Fibroblast of skin of back (primary cell): ENCODE results near the gene NOS3.

Experiments
- DNase-seq: peaks from one replicate; pipeline ENCODE4 v3.0.0-alpha.2; 2013

Gene NOS3

DNA sequence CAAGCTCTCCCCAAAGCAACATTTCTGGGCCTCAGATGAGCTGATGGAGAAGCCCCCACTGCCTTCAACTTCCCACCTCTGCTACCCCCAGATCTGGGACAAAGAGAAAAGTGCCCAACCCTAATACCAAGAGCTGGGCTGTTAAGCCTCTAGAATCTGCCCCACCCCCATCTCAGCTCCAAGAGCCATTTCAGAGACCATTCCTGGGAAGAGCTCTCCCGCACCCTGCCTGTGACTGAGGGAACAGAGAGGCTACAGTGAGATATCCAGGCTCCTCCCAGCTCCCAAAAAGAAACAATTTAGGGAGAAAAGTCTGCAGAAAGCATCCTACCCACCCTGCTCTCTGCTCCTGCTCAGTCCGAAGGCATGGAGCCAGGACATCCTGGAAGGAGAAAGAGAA lies 10.2 kb upstream of the NOS3 start:
- DNase-seq: no peak

DNA sequence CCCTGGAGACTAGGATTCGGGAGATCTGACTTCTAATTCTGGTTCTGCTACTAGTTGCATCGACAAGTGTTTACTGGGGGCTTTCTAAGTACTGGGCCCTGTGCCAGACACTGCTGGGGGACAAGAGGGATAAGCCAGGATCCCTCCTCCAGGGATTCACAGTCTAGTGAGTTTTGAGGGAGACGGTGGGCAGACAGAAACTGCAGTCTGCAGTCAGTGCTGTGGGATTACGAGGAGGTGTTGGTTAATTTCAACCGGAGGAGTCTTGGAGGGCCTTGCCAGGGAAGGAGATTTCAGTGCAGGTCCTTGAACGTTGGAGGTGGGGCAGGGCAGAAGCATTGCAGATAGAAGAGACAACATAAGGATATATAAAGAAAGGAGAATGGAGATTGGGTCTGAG lies 9.2 kb upstream of the NOS3 start:
- no peak for DNase-seq

- DNase-seq: no peak
Observed at GRCh38 chr7:150982351-150982750, 8.5 kb upstream of the NOS3 start.

GRCh38 chr7:150983893-150984368 lies 6.9 kb upstream of the NOS3 start:
- peak; percentile 36 for DNase-seq

GRCh38 chr7:150986099-150986512 lies 4.7 kb upstream of the NOS3 start:
- DNase-seq: peak; percentile 45

GRCh38 chr7:150986556-150986955 lies 4.3 kb upstream of the NOS3 start:
- no peak for DNase-seq

DNA sequence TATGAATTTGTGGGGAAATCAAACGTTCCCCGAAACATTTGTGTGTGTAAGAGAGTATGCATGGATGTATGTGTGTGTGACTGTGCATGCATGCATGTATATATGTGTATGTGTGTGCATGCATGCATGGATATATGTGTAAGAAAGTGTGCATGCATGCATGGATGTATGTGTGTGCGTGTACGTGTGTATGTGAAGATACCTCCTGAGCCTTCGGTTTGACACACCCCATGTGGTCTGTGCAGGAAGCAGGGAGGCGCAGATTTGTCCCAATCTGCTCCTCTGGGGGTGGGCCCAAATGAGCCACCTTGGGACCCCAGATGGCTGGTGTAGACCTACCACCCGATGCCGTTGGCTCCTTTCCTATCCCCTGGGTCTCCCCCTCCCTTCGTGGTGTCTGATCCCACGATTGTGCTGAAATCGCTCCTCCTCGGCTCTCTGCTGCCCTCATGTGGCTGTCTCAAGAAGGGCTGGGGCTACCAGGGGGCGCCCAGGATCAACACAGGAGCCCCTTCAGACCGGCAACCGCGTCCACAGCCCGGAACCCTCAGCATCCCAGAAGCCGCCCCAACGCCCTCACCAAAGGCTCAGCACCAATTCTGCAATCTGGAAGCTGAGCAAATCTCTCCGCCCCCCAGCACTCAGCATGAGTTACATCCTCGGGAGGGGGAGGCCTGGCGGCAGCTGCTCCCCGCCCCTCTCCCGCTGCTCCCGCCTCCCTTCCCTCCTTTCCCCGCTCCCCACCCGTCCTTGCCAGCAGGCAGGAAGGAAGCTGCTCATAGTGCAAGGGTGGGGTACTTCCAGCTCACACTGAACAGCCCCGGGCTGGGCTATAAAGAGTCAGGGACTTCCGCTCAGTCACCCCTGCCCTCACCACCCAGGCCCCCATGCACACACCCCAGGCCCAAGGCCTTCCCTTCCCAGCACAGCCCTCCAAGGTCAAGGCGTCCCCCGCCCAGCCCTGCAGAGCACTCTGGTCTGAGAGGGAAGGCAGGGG lies 2.3 kb upstream of the NOS3 start:
- DNase-seq: peak; percentile 41

DNA sequence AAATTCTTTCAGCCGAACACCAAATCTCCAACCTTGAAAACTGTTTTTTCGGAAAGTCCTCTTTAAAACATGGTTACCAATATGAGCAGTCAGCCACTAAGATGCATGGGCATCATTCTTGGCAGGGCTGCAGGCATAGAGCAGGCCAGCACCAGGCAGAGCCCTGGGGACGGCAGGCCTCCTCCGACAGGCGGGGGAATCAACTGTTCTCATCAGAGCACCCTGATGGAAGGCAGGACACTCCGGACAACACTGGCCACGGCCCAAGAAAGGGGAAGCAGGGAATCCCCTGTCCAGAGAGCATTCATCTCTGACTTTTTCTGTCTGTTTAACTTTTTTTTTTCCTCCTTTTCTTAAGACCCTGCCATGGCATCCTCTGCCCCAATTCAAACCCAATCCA lies 1.4 kb upstream of the NOS3 start:
- no peak for DNase-seq

GRCh38 chr7:150992051-150992640 lies 1.3 kb downstream of the NOS3 start:
- DNase-seq: no peak

GRCh38 chr7:150992833-150993302 lies 2.1 kb downstream of the NOS3 start:
- peak; percentile 28 for DNase-seq

GRCh38 chr7:150993511-150993910 lies 2.7 kb downstream of the NOS3 start:
- no peak for DNase-seq

DNA sequence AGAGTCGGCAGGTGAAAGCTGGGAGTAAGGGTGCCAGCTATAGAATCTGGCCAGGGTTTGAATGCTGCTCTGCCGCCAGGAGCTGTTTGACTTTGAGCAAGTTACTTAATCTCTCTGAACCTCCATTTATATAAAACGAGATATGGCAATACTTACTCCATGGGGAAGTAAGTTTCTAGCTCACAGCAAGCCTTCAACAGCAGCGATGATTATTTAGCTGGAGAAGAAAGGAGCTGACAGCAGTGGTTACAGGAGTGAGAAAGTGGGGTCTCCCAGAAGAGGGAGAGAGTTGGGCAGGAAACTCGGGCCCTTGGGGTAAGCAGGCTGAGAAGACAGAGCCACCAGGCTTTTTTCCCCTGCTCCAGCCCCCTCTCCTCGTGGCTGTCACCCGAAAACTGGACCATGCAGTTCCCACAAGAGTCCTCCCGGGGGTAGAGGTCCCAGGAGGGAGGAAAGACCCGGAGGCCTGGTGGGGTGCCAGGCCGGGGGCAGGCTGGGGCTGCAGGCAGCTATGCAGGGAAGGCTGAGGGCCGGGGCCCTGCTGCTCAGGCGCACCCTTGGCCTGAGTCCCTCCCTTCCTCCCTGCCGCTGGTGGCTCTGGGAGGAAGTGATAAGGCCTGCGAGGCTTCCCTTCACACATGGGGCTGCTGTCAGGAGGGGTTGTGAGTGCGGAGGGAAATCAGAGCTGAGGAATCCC lies 3.5 kb downstream of the NOS3 start:
- no peak for DNase-seq

DNA sequence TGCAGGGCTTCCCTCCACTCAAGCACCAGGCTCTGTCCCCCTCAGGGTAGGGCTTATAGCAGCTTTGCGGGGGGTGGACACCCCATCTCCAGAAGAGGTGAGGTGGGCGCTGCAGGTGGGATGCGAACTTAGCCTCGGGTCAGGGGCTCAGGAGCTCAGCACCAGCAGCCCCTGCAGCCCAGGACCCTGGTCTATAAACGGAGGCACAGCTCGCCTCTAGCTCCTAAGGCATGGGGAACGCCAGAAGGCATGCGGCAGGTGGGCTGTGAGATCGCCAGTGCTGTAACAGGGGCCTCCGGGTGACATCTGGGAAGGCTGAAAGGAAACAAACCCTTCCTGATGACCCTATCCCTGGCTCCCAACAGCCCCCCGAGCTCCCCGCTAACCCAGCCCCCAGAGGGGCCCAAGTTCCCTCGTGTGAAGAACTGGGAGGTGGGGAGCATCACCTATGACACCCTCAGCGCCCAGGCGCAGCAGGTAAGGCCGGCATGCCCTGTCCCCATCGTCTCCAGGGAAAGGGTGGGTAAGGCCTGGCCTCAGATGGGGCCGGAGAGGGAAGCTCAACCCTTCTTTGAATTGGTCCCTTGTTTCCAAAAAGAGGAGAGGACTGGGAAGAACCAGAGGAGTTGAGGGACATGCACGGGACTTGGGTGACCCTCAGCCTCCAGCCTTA lies 4.2 kb downstream of the NOS3 start:
- DNase-seq: no peak

DNA sequence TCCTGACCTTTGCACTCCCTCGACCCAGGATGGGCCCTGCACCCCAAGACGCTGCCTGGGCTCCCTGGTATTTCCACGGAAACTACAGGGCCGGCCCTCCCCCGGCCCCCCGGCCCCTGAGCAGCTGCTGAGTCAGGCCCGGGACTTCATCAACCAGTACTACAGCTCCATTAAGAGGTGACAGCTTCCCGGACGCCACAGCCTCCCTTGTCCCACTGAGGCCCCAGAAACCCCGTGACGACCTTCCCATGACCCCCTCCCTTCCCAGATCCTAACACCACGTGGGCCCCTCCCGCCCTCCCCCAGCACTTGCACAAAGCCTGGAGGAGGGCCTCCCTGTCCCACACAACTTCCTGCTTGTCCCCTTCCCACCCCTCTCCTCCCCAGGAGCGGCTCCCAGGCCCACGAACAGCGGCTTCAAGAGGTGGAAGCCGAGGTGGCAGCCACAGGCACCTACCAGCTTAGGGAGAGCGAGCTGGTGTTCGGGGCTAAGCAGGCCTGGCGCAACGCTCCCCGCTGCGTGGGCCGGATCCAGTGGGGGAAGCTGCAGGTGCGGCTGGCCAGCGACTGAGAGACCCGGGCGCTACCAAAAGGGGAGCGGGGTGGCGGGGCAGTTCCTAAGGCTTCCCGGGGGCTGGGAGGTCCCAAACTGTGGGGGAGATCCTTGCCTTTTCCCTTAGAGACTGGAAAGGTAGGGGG lies 5.7 kb downstream of the NOS3 start:
- DNase-seq: no peak

DNA sequence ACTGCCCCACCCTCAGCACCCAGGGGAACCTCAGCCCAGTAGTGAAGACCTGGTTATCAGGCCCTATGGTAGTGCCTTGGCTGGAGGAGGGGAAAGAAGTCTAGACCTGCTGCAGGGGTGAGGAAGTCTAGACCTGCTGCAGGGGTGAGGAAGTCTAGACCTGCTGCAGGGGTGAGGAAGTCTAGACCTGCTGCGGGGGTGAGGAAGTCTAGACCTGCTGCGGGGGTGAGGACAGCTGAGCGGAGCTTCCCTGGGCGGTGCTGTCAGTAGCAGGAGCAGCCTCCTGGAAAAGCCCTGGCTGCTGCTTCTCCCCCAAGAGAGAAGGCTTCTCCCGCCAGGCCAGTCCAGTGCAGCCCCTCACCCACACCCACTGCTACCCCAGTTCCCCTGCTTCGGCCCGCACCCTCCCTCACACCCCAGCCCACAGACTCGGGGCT lies 6.3 kb downstream of the NOS3 start:
- DNase-seq: no peak

GRCh38 chr7:150997817-150998216 lies 7.0 kb downstream of the NOS3 start:
- DNase-seq: no peak

GRCh38 chr7:150998341-150998740 lies 7.5 kb downstream of the NOS3 start:
- DNase-seq: no peak

GRCh38 chr7:150999001-150999400 lies 8.2 kb downstream of the NOS3 start:
- no peak for DNase-seq

DNA sequence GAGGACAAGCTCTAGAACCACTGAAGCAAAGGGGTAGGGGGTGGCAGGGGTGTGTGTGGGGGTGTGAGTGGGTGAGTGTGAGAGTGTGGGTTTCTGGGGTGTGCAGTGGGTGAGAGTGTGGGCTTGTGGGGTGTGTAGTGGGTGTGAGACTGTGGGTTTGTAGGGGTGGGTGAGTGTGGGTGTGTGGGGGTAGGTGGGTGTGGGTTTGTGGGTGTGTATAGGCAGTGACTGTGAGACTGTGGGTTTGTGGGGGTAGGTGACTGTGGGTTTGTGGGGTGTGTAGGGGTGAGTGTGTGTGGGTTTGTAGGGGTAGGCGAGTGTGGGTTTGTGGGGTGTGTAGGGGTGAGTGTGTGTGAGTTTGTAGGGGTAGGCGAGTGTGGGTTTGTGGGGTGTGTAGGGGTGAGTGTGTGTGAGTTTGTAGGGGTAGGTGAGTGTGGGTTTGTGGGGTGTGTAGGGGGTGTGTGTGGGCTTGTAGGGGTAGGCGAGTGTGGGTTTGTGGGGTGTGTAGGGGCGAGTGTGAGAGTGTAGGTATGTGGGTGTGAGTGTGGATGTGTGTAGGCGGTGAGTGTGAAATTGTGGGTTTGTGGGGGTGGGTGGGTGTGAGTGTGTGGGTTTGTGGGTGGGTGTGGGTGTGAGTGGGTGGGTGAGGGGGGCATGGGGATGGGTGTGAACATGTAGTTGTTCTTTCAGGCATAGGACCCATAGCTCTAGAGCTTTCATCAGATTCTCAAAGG lies 8.8 kb downstream of the NOS3 start:
- DNase-seq: no peak

GRCh38 chr7:151000897-151001495 lies 10.2 kb downstream of the NOS3 start:
- no peak for DNase-seq

- DNase-seq: no peak
Observed at GRCh38 chr7:151001546-151001945, 10.7 kb downstream of the NOS3 start.
